M059J (cell line): ENCODE measurements around the gene SLC25A34. TPM values are rescaled to one million over a fixed set of nuclear protein-coding genes. Genes with fewer than 3 reads are reported as not detected.
A peak's percentile ranks its signal among the peaks of the same experiment; 100 is the strongest.

ENCODE experiments used
- DNase-seq: peaks from one replicate; pipeline ENCODE4 v3.0.0-alpha.2; 2012; ENCODE audit warnings: low read depth
- total RNA-seq: library from RNA; depleted of rRNA; stranded (reverse); fragments of >200 nt; shearing (Covaris generic); gene quantifications from 2 replicates; pipeline ENCODE4 v1.2.3, GENCODE V29; 2014; rRNA removed

The SLC25A34 gene
- total RNA-seq, 1 experiment from 2014 or later, result 0.27 TPM

DNA sequence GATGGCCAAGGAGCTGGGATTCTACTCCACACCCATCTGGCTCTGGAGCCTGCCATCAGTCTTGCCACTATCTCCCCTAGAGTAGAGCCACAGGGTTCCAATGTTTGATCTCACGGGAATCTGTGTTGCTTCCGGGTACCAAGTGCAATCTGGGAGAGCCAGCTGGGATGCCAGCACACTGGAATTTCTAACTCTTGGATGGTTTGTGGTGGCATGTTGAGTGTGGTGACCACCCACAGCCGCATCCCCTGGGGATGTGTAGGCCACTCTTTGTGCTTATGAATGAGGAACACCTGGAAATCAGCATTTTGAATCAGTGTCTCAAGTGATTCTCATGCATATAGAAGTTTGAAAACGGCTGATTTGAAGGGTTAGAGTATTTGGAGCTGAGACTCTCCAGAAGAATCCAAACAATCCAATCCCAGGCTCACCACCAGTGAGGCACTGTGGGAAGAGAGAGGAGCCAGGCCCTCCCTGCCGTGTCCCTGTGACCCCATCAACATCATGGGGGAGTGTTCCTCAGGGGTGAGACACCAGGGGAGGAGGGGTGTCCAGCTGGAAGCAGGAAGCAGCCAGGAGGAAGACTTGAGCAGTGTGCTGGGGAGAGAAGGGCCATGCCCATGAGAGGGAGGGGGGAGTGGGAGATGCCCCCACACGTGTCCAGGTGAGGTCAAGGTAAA lies 35.9 kb downstream of the SLC25A34 start:
- no peak for DNase-seq

DNA sequence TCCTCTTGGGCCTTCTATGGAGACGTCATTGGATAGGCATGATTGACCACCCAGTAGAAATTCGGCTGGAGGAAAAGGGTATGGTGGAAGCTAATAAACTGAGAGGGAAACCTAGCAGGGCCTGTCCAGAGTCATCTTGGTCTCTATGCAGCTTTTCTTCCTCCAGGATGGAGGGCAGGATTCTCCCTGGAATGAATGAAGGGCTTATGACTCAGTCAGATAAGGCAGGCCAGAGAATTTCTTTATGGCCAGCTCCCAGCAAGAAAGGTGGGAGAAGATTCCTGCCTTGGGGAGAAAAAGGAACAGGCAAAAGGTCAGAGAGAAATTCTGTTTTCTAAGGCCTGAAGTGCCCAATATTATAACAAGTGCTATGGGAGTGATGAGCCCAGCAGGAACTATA lies 39.6 kb downstream of the SLC25A34 start:
- no peak for DNase-seq

DNA sequence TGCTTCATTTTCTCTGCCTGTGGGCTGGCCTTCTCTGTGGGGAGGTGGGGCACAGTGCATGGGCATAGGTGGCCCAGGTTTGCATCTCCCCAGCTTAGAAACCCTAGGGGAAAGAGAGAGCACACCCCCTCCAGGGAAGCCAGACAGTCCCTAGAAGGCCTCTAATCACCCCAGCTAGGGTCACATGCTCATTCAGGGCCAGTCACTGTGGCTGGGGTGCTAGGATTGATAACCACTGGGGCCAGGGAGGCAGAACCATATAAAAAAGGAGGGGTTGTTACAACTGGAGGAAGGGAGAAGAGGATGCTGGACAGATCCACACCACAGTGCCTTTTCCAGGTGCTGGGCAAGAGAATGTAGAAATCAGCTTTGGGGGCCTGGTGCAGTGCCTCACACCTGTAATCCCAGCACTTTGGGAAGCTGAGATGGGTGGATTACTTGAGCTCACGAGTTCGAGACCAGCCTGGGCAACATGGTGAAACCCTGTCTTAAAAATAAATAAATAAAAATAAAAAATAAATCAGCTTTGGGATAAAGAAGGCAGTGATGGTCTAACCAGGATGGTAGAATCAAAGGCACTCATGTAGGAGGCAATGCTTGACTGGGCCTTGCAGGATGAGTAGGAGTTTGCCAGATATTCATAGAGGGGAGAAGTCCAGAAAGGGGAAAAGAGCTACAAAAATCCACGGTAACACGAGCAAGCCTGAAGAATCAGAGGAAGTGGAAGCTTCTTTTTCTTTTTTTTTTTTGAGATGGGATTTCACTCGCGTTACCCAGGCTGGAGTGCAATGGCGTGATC lies 42.0 kb downstream of the SLC25A34 start:
- no peak for DNase-seq

DNA sequence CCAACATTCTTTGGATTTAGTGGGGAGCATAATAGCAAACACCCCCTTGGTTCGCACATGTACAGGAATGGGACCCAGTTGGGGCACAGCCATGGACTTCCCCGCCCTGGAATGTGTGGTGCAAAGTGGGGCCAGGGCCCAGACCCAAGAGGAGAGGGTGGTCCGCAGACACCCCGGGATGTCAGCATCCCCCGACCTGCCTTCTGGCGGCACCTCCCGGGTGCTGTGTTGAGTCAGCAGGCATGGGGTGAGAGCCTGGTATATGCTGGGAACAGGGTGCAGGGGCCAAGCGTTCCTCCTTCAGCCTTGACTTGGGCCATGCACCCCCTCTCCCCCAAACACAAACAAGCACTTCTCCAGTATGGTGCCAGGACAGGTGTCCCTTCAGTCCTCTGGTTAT lies 49.6 kb downstream of the SLC25A34 start:
- no peak for DNase-seq

DNA sequence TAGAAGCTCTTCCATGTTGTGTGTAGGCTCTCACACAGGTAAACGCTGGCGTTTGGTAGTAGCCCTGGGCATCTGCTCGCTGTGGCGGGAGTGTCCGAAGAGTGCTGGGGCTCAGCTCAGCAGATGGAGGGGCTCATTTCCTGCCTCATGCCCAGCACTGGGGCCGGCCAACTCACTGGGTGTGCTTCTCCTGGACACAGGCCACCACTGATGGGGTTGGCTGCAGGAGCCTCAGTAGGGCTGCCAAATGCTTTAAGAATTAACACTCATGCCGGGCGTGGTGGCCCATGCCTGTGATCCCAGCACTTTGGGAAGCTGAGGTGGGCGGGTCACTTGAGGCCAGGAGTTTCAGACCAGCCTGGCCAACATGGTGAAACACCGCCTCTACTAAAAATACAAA lies 50.5 kb downstream of the SLC25A34 start:
- peak; percentile 74 for DNase-seq

DNA sequence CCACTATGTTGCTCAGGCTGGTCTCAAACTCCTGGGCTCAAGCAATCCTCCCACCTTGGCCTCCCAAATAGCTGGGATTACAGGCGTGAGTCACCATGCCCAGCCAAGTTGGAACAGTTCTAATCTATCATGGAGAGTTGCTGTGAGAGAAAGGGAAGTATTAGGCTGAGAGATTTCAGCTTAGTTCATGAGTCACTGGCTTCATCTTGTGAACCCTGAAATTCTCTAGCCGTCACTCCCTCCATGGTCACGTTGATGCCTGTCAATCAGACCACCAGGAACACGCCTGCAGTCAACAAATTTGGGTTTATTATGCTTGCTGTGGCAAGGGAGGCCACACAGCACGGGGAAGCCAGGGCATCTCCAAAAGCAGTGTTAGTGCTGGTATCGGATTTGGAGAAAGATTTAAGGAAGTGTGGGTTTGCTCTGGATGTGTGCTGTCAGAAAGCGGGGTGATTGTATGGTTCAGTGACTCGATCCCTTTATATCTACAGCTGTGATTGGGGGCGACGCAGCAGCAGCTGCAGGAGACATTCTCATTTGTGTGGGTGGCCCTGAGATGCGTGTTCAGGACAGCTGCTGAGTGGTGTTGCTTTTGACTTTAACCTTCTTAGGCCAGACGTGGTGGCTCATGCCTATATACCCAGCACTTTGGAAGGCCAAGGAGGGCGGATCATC lies 52.7 kb downstream of the SLC25A34 start:
- peak; percentile 87 for DNase-seq

Other genes with a start within 250 kb of the SLC25A34 start
- 5.0 and 10.1 TPM in 2 replicates for gene CASP9, start 212.0 kb upstream of the SLC25A34 start, total RNA-seq
- 12.1 and 17.6 TPM in 2 replicates for gene DNAJC16, start 209.4 kb upstream of the SLC25A34 start, total RNA-seq
- gene AGMAT, start 151.2 kb upstream of the SLC25A34 start, total RNA-seq, result 1.3 and 2.6 TPM in 2 replicates
- 17.4 and 19.4 TPM in 2 replicates for gene DDI2, start 118.8 kb upstream of the SLC25A34 start, total RNA-seq
- 35.3 and 59.1 TPM in 2 replicates for gene PLEKHM2, start 51.9 kb upstream of the SLC25A34 start, total RNA-seq
- not detected in 2 replicates for gene TMEM82, start 6.2 kb downstream of the SLC25A34 start, total RNA-seq
- 117 and 156 TPM in 2 replicates for gene FBLIM1, start 22.5 kb downstream of the SLC25A34 start, total RNA-seq
- 1.4 TPM in 2 replicates for gene UQCRHL, start 71.4 kb downstream of the SLC25A34 start, total RNA-seq
- 15.9 and 28.9 TPM in 2 replicates for gene SPEN, start 111.4 kb downstream of the SLC25A34 start, total RNA-seq
- 26.6 and 37.6 TPM in 2 replicates for gene ZBTB17, start 239.8 kb downstream of the SLC25A34 start, total RNA-seq